GM18951 (cell line): Measurements from ENCODE around the gene TSC22D1.
"Not testable (repeated sequence)": the region's sequence is repeated elsewhere in the genome, so short reads cannot be mapped to it uniquely, and the experiment has no call there.

Source experiments
- POLR2A ChIP-seq: IDR thresholded peaks from 4 replicates; pipeline ENCODE4 v1.6.1; 2011; ENCODE audit warnings: mild to moderate bottlenecking; ENCODE audit not compliant: insufficient read length, insufficient read depth; ENCODE audit errors: extremely low read depth
- in situ Hi-C: fragments of 300-500 bp; cut with MboI; formaldehyde crosslinking; loops from one replicate; pipeline ENCODE4 v1.12.0; 2022; ENCODE audit warnings: low sequenced_read_pairs, mixed read lengths, inconsistent platforms; ENCODE audit not compliant: unreplicated experiment

Gene TSC22D1

GRCh38 chr13:44583137-44583536, 7.0 kb upstream of the TSC22D1 start:
- no peak for TF ChIP-seq POLR2A
- in situ Hi-C loops = no loop called here

GRCh38 chr13:44578067-44578400, 1.9 kb upstream of the TSC22D1 start:
- in situ Hi-C loops = no loop called here
- TF ChIP-seq POLR2A = no peak

GRCh38 chr13:44577236-44578066, 1.3 kb upstream of the TSC22D1 start:
- peak; percentile 48 for TF ChIP-seq POLR2A
- in situ Hi-C loops = no loop called here

- no peak for TF ChIP-seq POLR2A
- in situ Hi-C loops = no loop called here
These were observed 463 bp upstream of the TSC22D1 start for GRCh38 chr13:44576351-44577235.

- in situ Hi-C loops = no loop called here
- no peak for TF ChIP-seq POLR2A
These were observed 1.1 kb downstream of the TSC22D1 start for GRCh38 chr13:44575035-44575434.

GRCh38 chr13:44574466-44574855, 1.7 kb downstream of the TSC22D1 start:
- no peak for TF ChIP-seq POLR2A
- in situ Hi-C loops = no loop called here

- TF ChIP-seq POLR2A = no peak
- in situ Hi-C loops = no loop called here
These were observed 2.2 kb downstream of the TSC22D1 start for GRCh38 chr13:44573790-44574465.

GRCh38 chr13:44573071-44573470, 3.1 kb downstream of the TSC22D1 start:
- in situ Hi-C loops = no loop called here
- TF ChIP-seq POLR2A = no peak

- TF ChIP-seq POLR2A = no peak
- in situ Hi-C loops = no loop called here
These were observed 9.5 kb downstream of the TSC22D1 start for GRCh38 chr13:44566601-44567000.

GRCh38 chr13:44565881-44566280, 10.2 kb downstream of the TSC22D1 start:
- no peak for TF ChIP-seq POLR2A
- in situ Hi-C loops = no loop called here

- TF ChIP-seq POLR2A = no peak
- in situ Hi-C loops = no loop called here
These were observed 11.2 kb downstream of the TSC22D1 start for GRCh38 chr13:44564936-44565335.

GRCh38 chr13:44562853-44563252, 13.3 kb downstream of the TSC22D1 start:
- in situ Hi-C loops = not testable (repeated sequence)

- in situ Hi-C loops = no loop called here
- TF ChIP-seq POLR2A = no peak
These were observed 14.8 kb downstream of the TSC22D1 start for GRCh38 chr13:44561351-44561750.

GRCh38 chr13:44557986-44558385, 18.1 kb downstream of the TSC22D1 start:
- in situ Hi-C loops = no loop called here
- no peak for TF ChIP-seq POLR2A

GRCh38 chr13:44555207-44555606, 20.9 kb downstream of the TSC22D1 start:
- TF ChIP-seq POLR2A = no peak
- in situ Hi-C loops = no loop called here
